Activated naive CD4-positive, alpha-beta T cell treated with anti-CD3 and anti-CD28 coated beads, Interleukin-2, amount 50 U/mL, for 72 hours (primary cell): ENCODE measurements around the gene TMED5. TPM values are rescaled to one million over a fixed set of nuclear protein-coding genes. Genes with fewer than 3 reads are reported as not detected.

Source experiments
- ATAC-seq, 2 donors: fragments of 150-1000 bp; cut with Tn5 transposase; 2 replicates each; pipeline ENCODE4 v1.10.0; 2021; ENCODE audit warnings: mild to moderate bottlenecking in 2 of 2, moderate library complexity in 2 of 2
- DNase-seq, 2 donors: peaks; one replicate each; pipeline ENCODE4 v3.0.0; 2021 to 2022; ENCODE audit warnings: low spot score in 2 of 2
- H3K27ac Mint-ChIP-seq, 2 donors: one replicate each; pipeline ENCODE4 v1.8.0; 2022; ENCODE audit warnings: mild to moderate bottlenecking in 2 of 2, mixed read lengths in 2 of 2
- H3K36me3 Mint-ChIP-seq, 2 donors: one replicate each; pipeline ENCODE4 v1.8.0; 2022; ENCODE audit warnings: mixed read lengths in 2 of 2
- H3K9me3 Mint-ChIP-seq, 2 donors: one replicate each; pipeline ENCODE4 v1.8.0; 2022; ENCODE audit warnings: mixed read lengths in 2 of 2
- total RNA-seq, 2 donors: library from RNA; stranded (reverse); gene quantifications; one replicate each; pipeline ENCODE4 v1.2.3, GENCODE V29; 2022

The TMED5 gene
- total RNA-seq, 2 donors from 2014 or later = 22.2 to 30.0 TPM

GRCh38 chr1:93148001-93148400 lies 32.2 kb downstream of the TMED5 start:
- Mint-ChIP-seq H3K9me3 (no peaks in the 10 kb centered on the region), H3K27ac (peak overlapping the region in 1 of 2 donors; percentile 36), H3K36me3 (peaks cover 10 to 22% of the 10 kb centered on the region in 2 donors)
- ATAC-seq = no peak
- no peak for DNase-seq

- H3K27ac Mint-ChIP-seq = no peak overlapping the region
- DNase-seq (no peak), ATAC-seq (no peak)
- peaks cover 10 to 13% of the 10 kb centered on the region in 2 donors for H3K36me3 Mint-ChIP-seq
- no peaks in the 10 kb centered on the region for H3K9me3 Mint-ChIP-seq
Observed at GRCh38 chr1:93143769-93144168, 36.4 kb downstream of the TMED5 start.

GRCh38 chr1:93143136-93143535 lies 37.1 kb downstream of the TMED5 start:
- no peak for DNase-seq
- Mint-ChIP-seq H3K9me3 (no peaks in the 10 kb centered on the region), H3K27ac (no peak overlapping the region), H3K36me3 (peaks cover 7 to 8% of the 10 kb centered on the region in 2 donors)
- ATAC-seq = no peak

GRCh38 chr1:93142161-93142560 lies 38.1 kb downstream of the TMED5 start:
- H3K27ac Mint-ChIP-seq = no peak overlapping the region
- H3K9me3 Mint-ChIP-seq = no peaks in the 10 kb centered on the region
- no peaks in the 10 kb centered on the region for H3K36me3 Mint-ChIP-seq
- no peak for DNase-seq
- ATAC-seq = no peak

GRCh38 chr1:93140106-93140505 lies 40.1 kb downstream of the TMED5 start:
- DNase-seq = no peak
- ATAC-seq = no peak
- Mint-ChIP-seq H3K9me3 (no peaks in the 10 kb centered on the region), H3K36me3 (peaks cover 0 to 6% of the 10 kb centered on the region in 2 donors), H3K27ac (no peak overlapping the region)

- ATAC-seq (no peak), DNase-seq (no peak)
- Mint-ChIP-seq H3K27ac (no peak overlapping the region), H3K9me3 (no peaks in the 10 kb centered on the region), H3K36me3 (peaks cover 0 to 6% of the 10 kb centered on the region in 2 donors)
Observed at GRCh38 chr1:93137604-93138292, 42.5 kb downstream of the TMED5 start.

- Mint-ChIP-seq H3K36me3 (peaks cover 0 to 6% of the 10 kb centered on the region in 2 donors), H3K9me3 (no peaks in the 10 kb centered on the region), H3K27ac (no peak overlapping the region)
- ATAC-seq = no peak
- no peak for DNase-seq
Observed at GRCh38 chr1:93136445-93136844, 43.8 kb downstream of the TMED5 start.

- no peak overlapping the region for H3K27ac Mint-ChIP-seq
- peaks cover 0 to 6% of the 10 kb centered on the region in 2 donors for H3K36me3 Mint-ChIP-seq
- DNase-seq (no peak), ATAC-seq (no peak)
- no peaks in the 10 kb centered on the region for H3K9me3 Mint-ChIP-seq
Observed at GRCh38 chr1:93132638-93133037, 47.6 kb downstream of the TMED5 start.

- H3K27ac Mint-ChIP-seq = no peak overlapping the region
- no peaks in the 10 kb centered on the region for H3K9me3 Mint-ChIP-seq
- no peaks in the 10 kb centered on the region for H3K36me3 Mint-ChIP-seq
- DNase-seq (no peak), ATAC-seq (no peak)
Observed at GRCh38 chr1:93129507-93130099, 50.6 kb downstream of the TMED5 start.

GRCh38 chr1:93124556-93125355 lies 55.5 kb downstream of the TMED5 start:
- H3K36me3 Mint-ChIP-seq = no peaks in the 10 kb centered on the region
- H3K27ac Mint-ChIP-seq = peak overlapping the region in 1 of 2 donors; percentile 3
- DNase-seq = no peak
- ATAC-seq = no peak
- no peaks in the 10 kb centered on the region for H3K9me3 Mint-ChIP-seq

- ATAC-seq (no peak), DNase-seq (no peak)
- Mint-ChIP-seq H3K27ac (peak overlapping the region in 1 of 2 donors; percentile 22), H3K9me3 (no peaks in the 10 kb centered on the region), H3K36me3 (no peaks in the 10 kb centered on the region)
Observed at GRCh38 chr1:93123201-93123783, 56.9 kb downstream of the TMED5 start.

GRCh38 chr1:93120614-93121013 lies 59.6 kb downstream of the TMED5 start:
- Mint-ChIP-seq H3K36me3 (peaks cover 0 to 5% of the 10 kb centered on the region in 2 donors), H3K9me3 (no peaks in the 10 kb centered on the region), H3K27ac (peak overlapping the region in 1 of 2 donors; percentile 44)
- ATAC-seq = no peak
- DNase-seq = no peak

- no peak for DNase-seq
- H3K36me3 Mint-ChIP-seq = peaks cover 4 to 15% of the 10 kb centered on the region in 2 donors
- ATAC-seq = no peak
- H3K9me3 Mint-ChIP-seq = no peaks in the 10 kb centered on the region
- no peak overlapping the region for H3K27ac Mint-ChIP-seq
Observed at GRCh38 chr1:93114391-93114790, 65.8 kb downstream of the TMED5 start.

GRCh38 chr1:93113127-93113526 lies 67.1 kb downstream of the TMED5 start:
- peaks cover 4 to 25% of the 10 kb centered on the region in 2 donors for H3K36me3 Mint-ChIP-seq
- H3K9me3 Mint-ChIP-seq = no peaks in the 10 kb centered on the region
- no peak for ATAC-seq
- DNase-seq = no peak
- H3K27ac Mint-ChIP-seq = no peak overlapping the region

GRCh38 chr1:93111561-93111960 lies 68.7 kb downstream of the TMED5 start:
- no peak overlapping the region for H3K27ac Mint-ChIP-seq
- H3K9me3 Mint-ChIP-seq = peaks cover 0 to 9% of the 10 kb centered on the region in 2 donors
- ATAC-seq (no peak), DNase-seq (no peak)
- H3K36me3 Mint-ChIP-seq = peaks cover 18 to 40% of the 10 kb centered on the region in 2 donors

GRCh38 chr1:93111065-93111464 lies 69.1 kb downstream of the TMED5 start:
- no peak for DNase-seq
- Mint-ChIP-seq H3K36me3 (peaks cover 19 to 38% of the 10 kb centered on the region in 2 donors), H3K9me3 (peaks cover under 1 to 9% of the 10 kb centered on the region in 2 donors), H3K27ac (no peak overlapping the region)
- ATAC-seq = no peak

- peaks cover 3 to 13% of the 10 kb centered on the region in 2 donors for H3K9me3 Mint-ChIP-seq
- ATAC-seq = no peak
- no peak overlapping the region for H3K27ac Mint-ChIP-seq
- no peak for DNase-seq
- H3K36me3 Mint-ChIP-seq = peaks cover 30 to 47% of the 10 kb centered on the region in 2 donors
Observed at GRCh38 chr1:93109578-93109977, 70.6 kb downstream of the TMED5 start.
